DLD1 (cell line): ENCODE results near the gene LINC00305.

Experiments used
- in situ Hi-C: cut with HindIII; loops from 2 replicates; pipeline ENCODE4 v1.10.0; 2017; ENCODE audit warnings: low sequenced_read_pairs

Gene LINC00305

GRCh38 chr18:64116571-64117175 is 32.2 kb downstream of the LINC00305 start:
- in situ Hi-C loops, result loop anchor here (25.0 kb wide), 1 partner anchor 296 kb away; no protein-coding TSS in a partner anchor

GRCh38 chr18:64115881-64116280 is 33.0 kb downstream of the LINC00305 start:
- in situ Hi-C loops, result loop anchor here (25.0 kb wide), 1 partner anchor 296 kb away; no protein-coding TSS in a partner anchor

- in situ Hi-C loops, result loop anchor here (25.0 kb wide), 1 partner anchor 300 kb away; no protein-coding TSS in a partner anchor
These were observed 36.9 kb downstream of the LINC00305 start for GRCh38 chr18:64111950-64112349.

- in situ Hi-C loops, result loop anchor here (25.0 kb wide), 1 partner anchor 301 kb away; no protein-coding TSS in a partner anchor
These were observed 38.0 kb downstream of the LINC00305 start for GRCh38 chr18:64110692-64111480.

- in situ Hi-C loops, result loop anchor here (25.0 kb wide), 1 partner anchor 308 kb away; no protein-coding TSS in a partner anchor
These were observed 44.9 kb downstream of the LINC00305 start for GRCh38 chr18:64103986-64104385.

- in situ Hi-C loops, result loop anchor here (25.0 kb wide), 1 partner anchor 312 kb away; no protein-coding TSS in a partner anchor
These were observed 48.6 kb downstream of the LINC00305 start for GRCh38 chr18:64100116-64100922.

GRCh38 chr18:64099244-64099643 is 49.6 kb downstream of the LINC00305 start:
- in situ Hi-C loops, result no loop called here

GRCh38 chr18:64097497-64097896 is 51.4 kb downstream of the LINC00305 start:
- in situ Hi-C loops, result no loop called here

GRCh38 chr18:64095056-64095455 is 53.8 kb downstream of the LINC00305 start:
- in situ Hi-C loops, result no loop called here

- in situ Hi-C loops, result no loop called here
These were observed 54.7 kb downstream of the LINC00305 start for GRCh38 chr18:64094210-64094609.

GRCh38 chr18:64091526-64091925 is 57.4 kb downstream of the LINC00305 start:
- in situ Hi-C loops, result no loop called here

- in situ Hi-C loops, result no loop called here
These were observed 58.0 kb downstream of the LINC00305 start for GRCh38 chr18:64090876-64091275.

GRCh38 chr18:64083916-64084315 is 65.0 kb downstream of the LINC00305 start:
- in situ Hi-C loops, result no loop called here

GRCh38 chr18:64082513-64082912 is 66.4 kb downstream of the LINC00305 start:
- in situ Hi-C loops, result no loop called here

GRCh38 chr18:64082054-64082453 is 66.8 kb downstream of the LINC00305 start:
- in situ Hi-C loops, result no loop called here

- in situ Hi-C loops, result no loop called here
These were observed 74.9 kb downstream of the LINC00305 start for GRCh38 chr18:64073971-64074370.

- in situ Hi-C loops, result no loop called here
These were observed 93.9 kb downstream of the LINC00305 start for GRCh38 chr18:64055019-64055418.

GRCh38 chr18:64053246-64053645 is 95.6 kb downstream of the LINC00305 start:
- in situ Hi-C loops, result no loop called here

GRCh38 chr18:64052772-64053171 is 96.1 kb downstream of the LINC00305 start:
- in situ Hi-C loops, result no loop called here

GRCh38 chr18:64044616-64045015 is 104.3 kb downstream of the LINC00305 start:
- in situ Hi-C loops, result no loop called here

GRCh38 chr18:64042728-64043358 is 106.0 kb downstream of the LINC00305 start:
- in situ Hi-C loops, result no loop called here
